ENCODE data around the gene BRD3. TPM values are rescaled to one million over a fixed set of nuclear protein-coding genes. Genes with fewer than 3 reads are reported as not detected.

Gene BRD3
- polyA plus RNA-seq, 3 donors: 16.4 to 18.2 (median 17.1) TPM

DNA sequence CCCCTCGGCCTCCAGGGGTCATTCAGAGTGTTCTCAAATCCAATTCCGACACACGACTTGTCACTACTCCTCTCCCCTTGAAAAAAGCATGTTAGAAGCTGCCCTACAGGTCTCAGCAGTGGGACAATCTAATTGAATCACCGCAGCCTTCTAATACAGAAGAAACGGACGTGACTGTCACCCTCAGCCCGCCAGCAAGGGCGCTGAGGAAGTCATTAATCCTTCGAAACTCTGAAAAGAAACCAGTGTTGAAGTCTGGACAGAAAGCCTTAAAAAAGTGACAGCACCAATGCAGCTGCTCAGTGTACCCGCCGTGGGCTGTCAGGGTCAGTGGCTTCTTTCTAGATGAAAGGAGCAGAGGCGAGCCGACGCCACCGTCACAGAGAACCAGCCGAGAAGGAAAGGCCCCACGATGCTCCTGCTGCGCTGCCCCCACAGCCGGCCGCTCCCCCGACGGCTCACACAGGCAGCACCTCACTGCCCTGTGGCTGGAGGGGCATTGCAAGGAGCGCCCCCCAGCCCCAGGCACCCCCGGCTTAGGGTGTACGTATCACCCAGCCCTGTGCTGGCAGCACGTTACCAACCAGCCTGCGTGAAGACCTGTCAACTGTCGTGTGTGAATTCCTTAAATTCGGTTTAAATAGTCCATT, 36.9 kb downstream of the BRD3 start:
- H3K4me3 ChIP-seq (replicated peaks in 1 of 3; ENCODE audit: low read depth in 2 of 3, low read length in 3 of 3): no peak overlapping the region
- Mint-ChIP-seq H3K4me1 (peaks cover 5% of the 10 kb centered on the region), H3K4me3 (no peak overlapping the region), H3K27ac (peak overlapping the region in 1 of 7 donors; percentile 40), H3K9me3 (peaks cover 0 to 3% (median 0%) of the 10 kb centered on the region in 7 donors), H3K36me3 (peaks cover 45 to 70% of the 10 kb centered on the region in 2 donors), H3K27me3 (ENCODE audit: low read depth in 3 of 3) (peaks cover 0 to 1% (median 0%) of the 10 kb centered on the region in 3 donors)
- peaks cover 18% of the 10 kb centered on the region for H4K20me1 ChIP-seq (ENCODE audit: insufficient read depth, low read length)
- H3K79me2 ChIP-seq (ENCODE audit: insufficient read depth, low read length): no peaks in the 10 kb centered on the region
- TF ChIP-seq CTCF (IDR thresholded peaks at IDR 0.05): no peak
- no peak overlapping the region for H3K27ac ChIP-seq (ENCODE audit: low read depth in 1 of 2, low read length in 2 of 2)
- no peak overlapping the region for H3K4me2 ChIP-seq (replicated peaks; ENCODE audit: extremely low read depth, low read length, poor library complexity, severe bottlenecking)
- 88% methylated on average over 24 of the region's 29 CpGs for WGBS (ENCODE audit: insufficient coverage)
- H3K9me3 ChIP-seq (replicated peaks in 1 of 2; ENCODE audit: control insufficient read depth in 1 of 2, insufficient read depth in 1 of 2, low read length in 2 of 2): no peaks in the 10 kb centered on the region
- no peak overlapping the region for H3K9ac ChIP-seq (ENCODE audit: insufficient read depth, low read length, poor library complexity, severe bottlenecking)
- H2AFZ ChIP-seq (ENCODE audit: insufficient read depth, low read depth, low read length, poor library complexity, severe bottlenecking): no peak overlapping the region
- no peaks in the 10 kb centered on the region for H3K27me3 ChIP-seq (ENCODE audit: control insufficient read depth in 2 of 2, insufficient read depth in 2 of 2, low read length in 2 of 2)
- peaks cover 5 to 7% of the 10 kb centered on the region in 2 donors for H3K4me1 ChIP-seq (ENCODE audit: control insufficient read depth in 1 of 2, insufficient read depth in 2 of 2, low read length in 2 of 2)
- intact Hi-C loops (cut with micrococcal nuclease): no loop called here
- DNase-seq: no peak
- H3K36me3 ChIP-seq (replicated peaks in 1 of 2; ENCODE audit: control insufficient read depth in 1 of 2, insufficient read depth in 2 of 2, low read length in 2 of 2): peaks cover 51 to 68% of the 10 kb centered on the region in 2 donors

DNA sequence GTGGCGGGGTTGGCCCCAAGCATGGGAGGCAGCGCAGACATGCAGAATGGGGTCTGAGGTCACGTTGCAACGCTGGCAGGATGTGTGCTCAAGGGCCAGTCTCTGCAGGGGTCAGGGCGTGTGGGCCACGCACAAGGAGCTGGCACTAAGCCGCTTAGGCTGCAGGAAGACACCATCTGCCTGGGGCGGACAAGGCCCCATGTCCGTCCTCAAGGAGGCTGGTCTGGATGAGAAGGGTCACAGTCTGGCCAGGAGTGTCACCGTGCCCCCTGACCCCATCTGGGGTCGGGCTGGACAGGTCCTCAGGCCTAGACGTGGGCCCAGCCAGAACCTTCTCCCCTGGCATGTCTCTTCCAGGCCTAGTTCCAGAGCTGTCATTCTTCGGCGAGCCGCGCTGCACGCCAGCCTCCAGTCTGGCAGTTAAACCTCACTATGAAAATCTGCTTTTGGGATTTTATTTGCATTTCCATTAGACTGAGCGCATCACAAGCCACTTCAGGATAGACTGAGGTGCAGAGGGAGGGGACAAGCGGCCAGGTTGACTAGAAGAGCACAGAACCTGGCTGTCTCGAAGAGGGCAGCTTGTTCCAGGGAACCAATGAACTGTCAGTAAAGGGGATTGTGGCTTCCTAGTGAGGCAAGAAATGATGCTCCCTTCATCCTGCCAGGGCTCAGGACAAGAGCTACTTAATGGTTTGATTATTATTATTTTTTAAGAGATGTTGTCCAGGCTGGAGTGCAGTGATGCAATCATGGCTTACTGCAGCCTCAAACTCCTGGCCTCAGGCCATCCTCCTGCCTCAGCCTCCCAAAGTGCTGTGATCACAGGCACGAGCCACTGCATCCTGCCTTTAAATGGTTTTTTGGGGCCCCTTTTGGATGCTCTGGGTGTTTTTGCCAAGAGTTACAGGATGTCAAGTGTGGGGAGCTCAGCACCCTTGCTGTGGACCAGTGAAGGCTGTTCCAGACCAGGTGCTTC, 38.3 kb downstream of the BRD3 start:
- 96% methylated on average over 19 of the region's 21 CpGs for WGBS (ENCODE audit: insufficient coverage)
- no peak overlapping the region for H3K4me3 Mint-ChIP-seq
- Histone ChIP-seq H4K20me1 (ENCODE audit: insufficient read depth, low read length) (peaks cover 4% of the 10 kb centered on the region), H3K27me3 (ENCODE audit: control insufficient read depth in 2 of 2, insufficient read depth in 2 of 2, low read length in 2 of 2) (no peaks in the 10 kb centered on the region), H3K4me1 (ENCODE audit: control insufficient read depth in 1 of 2, insufficient read depth in 2 of 2, low read length in 2 of 2) (peaks cover 11 to 13% of the 10 kb centered on the region in 2 donors), H3K36me3 (replicated peaks in 1 of 2; ENCODE audit: control insufficient read depth in 1 of 2, insufficient read depth in 2 of 2, low read length in 2 of 2) (peaks cover 37 to 54% of the 10 kb centered on the region in 2 donors), H3K27ac (ENCODE audit: low read depth in 1 of 2, low read length in 2 of 2) (no peak overlapping the region), H3K4me2 (replicated peaks; ENCODE audit: extremely low read depth, low read length, poor library complexity, severe bottlenecking) (no peak overlapping the region), H3K79me2 (ENCODE audit: insufficient read depth, low read length) (no peaks in the 10 kb centered on the region), H3K9me3 (replicated peaks in 1 of 2; ENCODE audit: control insufficient read depth in 1 of 2, insufficient read depth in 1 of 2, low read length in 2 of 2) (no peaks in the 10 kb centered on the region), H3K4me3 (replicated peaks in 1 of 3; ENCODE audit: low read depth in 2 of 3, low read length in 3 of 3) (no peak overlapping the region), H2AFZ (ENCODE audit: insufficient read depth, low read depth, low read length, poor library complexity, severe bottlenecking) (no peak overlapping the region), H3K9ac (ENCODE audit: insufficient read depth, low read length, poor library complexity, severe bottlenecking) (no peak overlapping the region)
- peaks cover 7% of the 10 kb centered on the region for H3K4me1 Mint-ChIP-seq
- intact Hi-C loops (cut with micrococcal nuclease): loop anchor here (5.0 to 10.0 kb wide), 3 partner anchors 555 to 692 kb away; partner anchors contain the start of genes CACFD1 (in 1 of the 2), SLC2A6 (in 1 of the 2) and SURF6 (in 1 of the 2)
- peaks cover 0 to 3% (median 0%) of the 10 kb centered on the region in 7 donors for H3K9me3 Mint-ChIP-seq
- DNase-seq: no peak
- H3K27ac Mint-ChIP-seq: peak overlapping the region in 1 of 7 donors; percentile 50
- H3K36me3 Mint-ChIP-seq: peaks cover 31 to 56% of the 10 kb centered on the region in 2 donors
- H3K27me3 Mint-ChIP-seq (ENCODE audit: low read depth in 3 of 3): peaks cover 0 to 3% (median 1%) of the 10 kb centered on the region in 3 donors
- no peak for TF ChIP-seq CTCF (IDR thresholded peaks at IDR 0.05)
